ENCODE data around the gene MICAL3. TPM values are rescaled to one million over a fixed set of nuclear protein-coding genes. Genes with fewer than 3 reads are reported as not detected.

MICAL3 gene
- total and polyA plus RNA-seq, 2 of the 8 experiments (the other 6 are each of a cell fraction or from before 2014, with no cell fraction given): 8.3 to 41.8 TPM

- Histone ChIP-seq H3K36me3 (ENCODE audit: control insufficient read depth in 2 of 4, insufficient read depth in 4 of 4, low read length in 3 of 4) (peaks cover 0 to 6% (median 4%) of the 10 kb centered on the region in 4 experiments; a peak in 4 of 8 replicates), H3K56ac (replicated peaks; ENCODE audit: insufficient read length, low read depth, low read length) (no peak overlapping the region), H3K4me2 (ENCODE audit: insufficient read depth in 1 of 2, low read depth in 2 of 2, low read length in 2 of 2) (no peak overlapping the region), H2BK120ac (replicated peaks; ENCODE audit: low read depth, low read length) (no peak overlapping the region), H2BK15ac (ENCODE audit: low read length) (no peak overlapping the region), H2BK20ac (ENCODE audit: low read length) (no peak overlapping the region), H4K8ac (ENCODE audit: extremely low read depth, insufficient read depth, low read length) (no peak overlapping the region), H3K18ac (ENCODE audit: extremely low read depth, low read length) (no peak overlapping the region), H3K9ac (replicated peaks in 1 of 4; ENCODE audit: extremely low read depth in 1 of 4, low read depth in 3 of 4, low read length in 3 of 4) (no peak overlapping the region), H4K20me1 (replicated peaks in 1 of 2; ENCODE audit: control insufficient read depth in 1 of 2, insufficient read depth in 2 of 2, low read length in 2 of 2) (peaks cover 2 to 3% of the 10 kb centered on the region in 2 experiments), H4K5ac (ENCODE audit: insufficient read length, low read depth, low read length) (no peak overlapping the region), H3K79me2 (ENCODE audit: control insufficient read depth in 1 of 2, insufficient read depth in 2 of 2, low read length in 2 of 2) (no peaks in the 10 kb centered on the region), H3K79me1 (ENCODE audit: low read depth, low read length) (no peaks in the 10 kb centered on the region), H2AFZ (ENCODE audit: low read length) (no peak overlapping the region), H2BK5ac (ENCODE audit: low read depth, low read length) (no peak overlapping the region), H2AK5ac (ENCODE audit: low read depth, low read length) (no peak overlapping the region), H3K27me3 (replicated peaks in 1 of 4; ENCODE audit: control insufficient read depth in 3 of 4, extremely low read depth in 1 of 4, insufficient read depth in 3 of 4, low read length in 3 of 4) (no peaks in the 10 kb centered on the region), H2BK12ac (ENCODE audit: low read depth, low read length) (no peak overlapping the region), H3K14ac (ENCODE audit: insufficient read length) (no peak overlapping the region), H3K9me3 (ENCODE audit: insufficient read depth in 2 of 2, low read depth in 1 of 2, low read length in 1 of 2) (no peaks in the 10 kb centered on the region), H3K23ac (ENCODE audit: insufficient read length) (no peak overlapping the region), H3K4me3 (ENCODE audit: extremely low read depth in 1 of 4, insufficient read depth in 2 of 4, low read depth in 3 of 4, low read length in 4 of 4) (no peak overlapping the region), H4K91ac (replicated peaks; ENCODE audit: insufficient read length, low read length) (no peak overlapping the region), H3K27ac (ENCODE audit: low read depth, low read length) (no peak overlapping the region), H3K23me2 (ENCODE audit: low read depth, low read length) (no peaks in the 10 kb centered on the region), H3K4me1 (replicated peaks in 1 of 4; ENCODE audit: control insufficient read depth in 3 of 4, insufficient read depth in 4 of 4, low read length in 3 of 4) (no peaks in the 10 kb centered on the region), H3K4ac (replicated peaks; ENCODE audit: insufficient read length, low read depth, low read length) (no peak overlapping the region)
- WGBS, 2 experiments (ENCODE audit: extremely low coverage in 1 of 2, insufficient coverage in 1 of 2, insufficient read length in 1 of 2, insufficient replicate concordance in 2 of 2, low coverage in 1 of 2, low lambda C conversion rate in 2 of 2, missing lambda C conversion rate in 1 of 2): 94% methylated on average over 9 of the region's 9 CpGs; no CpG with 5 or more reads in 1 of the 2 experiments
- FAIRE-seq: no peak
- DNase-seq (ENCODE audit: low read depth in 1 of 2, low spot score in 2 of 2): no peak
- ChIA-PET CTCF (ENCODE audit: partially characterized antibody) (interaction anchor here (0.7 to 1.6 kb wide), 4 partner anchors 13 to 90 kb away, joined by 3 read pairs; no protein-coding TSS in a partner anchor), POLR2A (ENCODE audit: partially characterized antibody) (no interaction called here)
- TF ChIP-seq RFX5 (IDR thresholded peaks at IDR 0.05; ENCODE audit: borderline replicate concordance, low read depth, low read length): no peak
- TF ChIP-seq TBP (IDR thresholded peaks at IDR 0.05; ENCODE audit: low read depth, low read length): no peak
Observed at GRCh38 chr22:17862646-17863181, 161.6 kb downstream of the MICAL3 start.
